ENCODE measurements around the gene OLA1. TPM values are rescaled to one million over a fixed set of nuclear protein-coding genes. Genes with fewer than 3 reads are reported as not detected.

Gene OLA1
- total and polyA plus RNA-seq, 9 of the 15 experiments (the other 6 are each of a cell fraction or from before 2014, with no cell fraction given) = 208 to 353 (median 225) TPM

GRCh38 chr2:174248187-174248997 lies at the start of gene OLA1 (continued):
- TF ChIP-seq SAP30 (IDR thresholded peaks at IDR 0.05; ENCODE audit: borderline replicate concordance, insufficient read depth, low read depth, low read length, poor library complexity, severe bottlenecking) = peak; percentile 60
- TF ChIP-seq, protein P1, sequence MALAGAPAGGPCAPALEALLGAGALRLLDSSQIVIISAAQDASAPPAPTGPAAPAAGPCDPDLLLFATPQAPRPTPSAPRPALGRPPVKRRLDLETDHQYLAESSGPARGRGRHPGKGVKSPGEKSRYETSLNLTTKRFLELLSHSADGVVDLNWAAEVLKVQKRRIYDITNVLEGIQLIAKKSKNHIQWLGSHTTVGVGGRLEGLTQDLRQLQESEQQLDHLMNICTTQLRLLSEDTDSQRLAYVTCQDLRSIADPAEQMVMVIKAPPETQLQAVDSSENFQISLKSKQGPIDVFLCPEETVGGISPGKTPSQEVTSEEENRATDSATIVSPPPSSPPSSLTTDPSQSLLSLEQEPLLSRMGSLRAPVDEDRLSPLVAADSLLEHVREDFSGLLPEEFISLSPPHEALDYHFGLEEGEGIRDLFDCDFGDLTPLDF (CRISPR knock-in tag; IDR thresholded peaks at IDR 0.05) = peak; percentile 68; the same call in 1 of the 2 replicates
- TF ChIP-seq GTF2E2 (tag; IDR thresholded peaks at IDR 0.05) = peak; percentile 90; the same call in 1 of the 2 replicates
- TF ChIP-seq L3MBTL2 (IDR thresholded peaks at IDR 0.05) = peak; percentile 99
- TF ChIP-seq U2AF1 (optimal IDR thresholded peaks at IDR 0.05; ENCODE audit: low read depth, low read length) = peak; percentile 67
- peak; percentile 95 for TF ChIP-seq STAT6 (CRISPR knock-in tag; IDR thresholded peaks at IDR 0.05)
- TF ChIP-seq, protein P2, sequence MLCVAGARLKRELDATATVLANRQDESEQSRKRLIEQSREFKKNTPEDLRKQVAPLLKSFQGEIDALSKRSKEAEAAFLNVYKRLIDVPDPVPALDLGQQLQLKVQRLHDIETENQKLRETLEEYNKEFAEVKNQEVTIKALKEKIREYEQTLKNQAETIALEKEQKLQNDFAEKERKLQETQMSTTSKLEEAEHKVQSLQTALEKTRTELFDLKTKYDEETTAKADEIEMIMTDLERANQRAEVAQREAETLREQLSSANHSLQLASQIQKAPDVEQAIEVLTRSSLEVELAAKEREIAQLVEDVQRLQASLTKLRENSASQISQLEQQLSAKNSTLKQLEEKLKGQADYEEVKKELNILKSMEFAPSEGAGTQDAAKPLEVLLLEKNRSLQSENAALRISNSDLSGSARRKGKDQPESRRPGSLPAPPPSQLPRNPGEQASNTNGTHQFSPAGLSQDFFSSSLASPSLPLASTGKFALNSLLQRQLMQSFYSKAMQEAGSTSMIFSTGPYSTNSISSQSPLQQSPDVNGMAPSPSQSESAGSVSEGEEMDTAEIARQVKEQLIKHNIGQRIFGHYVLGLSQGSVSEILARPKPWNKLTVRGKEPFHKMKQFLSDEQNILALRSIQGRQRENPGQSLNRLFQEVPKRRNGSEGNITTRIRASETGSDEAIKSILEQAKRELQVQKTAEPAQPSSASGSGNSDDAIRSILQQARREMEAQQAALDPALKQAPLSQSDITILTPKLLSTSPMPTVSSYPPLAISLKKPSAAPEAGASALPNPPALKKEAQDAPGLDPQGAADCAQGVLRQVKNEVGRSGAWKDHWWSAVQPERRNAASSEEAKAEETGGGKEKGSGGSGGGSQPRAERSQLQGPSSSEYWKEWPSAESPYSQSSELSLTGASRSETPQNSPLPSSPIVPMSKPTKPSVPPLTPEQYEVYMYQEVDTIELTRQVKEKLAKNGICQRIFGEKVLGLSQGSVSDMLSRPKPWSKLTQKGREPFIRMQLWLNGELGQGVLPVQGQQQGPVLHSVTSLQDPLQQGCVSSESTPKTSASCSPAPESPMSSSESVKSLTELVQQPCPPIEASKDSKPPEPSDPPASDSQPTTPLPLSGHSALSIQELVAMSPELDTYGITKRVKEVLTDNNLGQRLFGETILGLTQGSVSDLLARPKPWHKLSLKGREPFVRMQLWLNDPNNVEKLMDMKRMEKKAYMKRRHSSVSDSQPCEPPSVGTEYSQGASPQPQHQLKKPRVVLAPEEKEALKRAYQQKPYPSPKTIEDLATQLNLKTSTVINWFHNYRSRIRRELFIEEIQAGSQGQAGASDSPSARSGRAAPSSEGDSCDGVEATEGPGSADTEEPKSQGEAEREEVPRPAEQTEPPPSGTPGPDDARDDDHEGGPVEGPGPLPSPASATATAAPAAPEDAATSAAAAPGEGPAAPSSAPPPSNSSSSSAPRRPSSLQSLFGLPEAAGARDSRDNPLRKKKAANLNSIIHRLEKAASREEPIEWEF (CRISPR knock-in tag; IDR thresholded peaks at IDR 0.05) = no peak
- no peak for TF ChIP-seq ILF3 (IDR thresholded peaks at IDR 0.05; ENCODE audit: borderline replicate concordance)
- TF ChIP-seq MAX (CRISPR knock-in tag; IDR thresholded peaks at IDR 0.05) = peak; percentile 96
- no peak for TF ChIP-seq RBM17 (IDR thresholded peaks at IDR 0.05; ENCODE audit: borderline replicate concordance, low read depth, low read length)
- TF ChIP-seq GTF2B (IDR thresholded peaks at IDR 0.05; ENCODE audit: extremely low read depth, insufficient read length) = peak; percentile 27
- peak; percentile 52; the same call in 1 of the 2 replicates for TF ChIP-seq TAF7 (tag; IDR thresholded peaks at IDR 0.05)

Data from K562 (cell line).